ENCODE measurements around the gene MAN2A1.

DNA sequence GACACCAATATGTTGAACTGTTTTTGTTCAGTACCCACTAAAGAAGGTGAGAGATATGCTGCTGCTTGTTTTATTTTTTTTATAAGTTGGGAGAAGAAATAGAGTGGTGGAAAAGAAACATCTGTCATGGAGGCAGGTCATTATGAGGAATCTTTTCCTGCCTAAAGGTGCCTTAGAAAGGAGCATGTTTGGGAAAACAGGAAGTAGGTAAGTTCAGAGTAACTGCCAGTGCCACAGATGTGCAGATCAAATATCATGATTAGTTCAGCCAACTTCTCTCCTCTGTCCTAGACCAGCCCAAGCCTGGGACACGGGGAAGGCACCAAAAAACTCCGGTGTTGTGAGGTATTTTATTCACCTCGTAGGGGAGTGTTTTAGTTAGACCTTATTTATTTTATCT is 144.2 kb downstream of the MAN2A1 start:
- TF ChIP-seq, protein P1, sequence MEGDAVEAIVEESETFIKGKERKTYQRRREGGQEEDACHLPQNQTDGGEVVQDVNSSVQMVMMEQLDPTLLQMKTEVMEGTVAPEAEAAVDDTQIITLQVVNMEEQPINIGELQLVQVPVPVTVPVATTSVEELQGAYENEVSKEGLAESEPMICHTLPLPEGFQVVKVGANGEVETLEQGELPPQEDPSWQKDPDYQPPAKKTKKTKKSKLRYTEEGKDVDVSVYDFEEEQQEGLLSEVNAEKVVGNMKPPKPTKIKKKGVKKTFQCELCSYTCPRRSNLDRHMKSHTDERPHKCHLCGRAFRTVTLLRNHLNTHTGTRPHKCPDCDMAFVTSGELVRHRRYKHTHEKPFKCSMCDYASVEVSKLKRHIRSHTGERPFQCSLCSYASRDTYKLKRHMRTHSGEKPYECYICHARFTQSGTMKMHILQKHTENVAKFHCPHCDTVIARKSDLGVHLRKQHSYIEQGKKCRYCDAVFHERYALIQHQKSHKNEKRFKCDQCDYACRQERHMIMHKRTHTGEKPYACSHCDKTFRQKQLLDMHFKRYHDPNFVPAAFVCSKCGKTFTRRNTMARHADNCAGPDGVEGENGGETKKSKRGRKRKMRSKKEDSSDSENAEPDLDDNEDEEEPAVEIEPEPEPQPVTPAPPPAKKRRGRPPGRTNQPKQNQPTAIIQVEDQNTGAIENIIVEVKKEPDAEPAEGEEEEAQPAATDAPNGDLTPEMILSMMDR (conservative IDR thresholded peaks at IDR 0.05 in 1 of 2, IDR thresholded peaks at IDR 0.05 in 1 of 2; ENCODE audit: extremely low read depth in 1 of 2, insufficient read depth in 1 of 2, low read depth in 1 of 2, low read length in 2 of 2): no peak
- no peak for TF ChIP-seq EZH2 (IDR thresholded peaks at IDR 0.05; ENCODE audit: borderline replicate concordance, low read length)

Measured in mammary epithelial cell (primary cell).